Type B pancreatic cell (in vitro differentiated cells): ENCODE measurements around the gene SLTM. TPM values are rescaled to one million over a fixed set of nuclear protein-coding genes. Genes with fewer than 3 reads are reported as not detected.
A peak's percentile ranks its signal among the peaks of the same experiment; 100 is the strongest.

ENCODE experiments used
- DNase-seq: peaks from one replicate; pipeline ENCODE4 v3.0.0; 2021; ENCODE audit warnings: mixed read lengths; ENCODE audit not compliant: unreplicated experiment; ENCODE audit errors: extremely low spot score
- H3K27ac Mint-ChIP-seq: 2 replicates; pipeline ENCODE4 v1.8.0; 2021; ENCODE audit warnings: mild to moderate bottlenecking, mixed read lengths
- H3K27me3 Mint-ChIP-seq: 2 replicates; pipeline ENCODE4 v1.8.0; 2021; ENCODE audit warnings: mixed read lengths
- H3K36me3 Mint-ChIP-seq: 2 replicates; pipeline ENCODE4 v1.8.0; 2021; ENCODE audit warnings: mixed read lengths
- H3K4me1 Mint-ChIP-seq: one replicate; pipeline ENCODE4 v1.8.0; 2021; ENCODE audit warnings: mixed read lengths; ENCODE audit not compliant: unreplicated experiment
- H3K4me3 Mint-ChIP-seq: 2 replicates; pipeline ENCODE4 v1.8.0; 2021; ENCODE audit warnings: mild to moderate bottlenecking, mixed read lengths
- H3K9me3 Mint-ChIP-seq: 2 replicates; pipeline ENCODE4 v1.8.0; 2021; ENCODE audit warnings: mixed read lengths
- long read RNA-seq: library from polyadenylated mRNA; unstranded; transcript quantifications from one replicate; pipeline ENCODE4 v2.0.0, GENCODE V29; 2020
- total RNA-seq: library from RNA; stranded (reverse); gene quantifications from 2 replicates; pipeline ENCODE4 v1.2.1, GENCODE V29; 2021; ENCODE audit warnings: low replicate concordance
- TF ChIP-seq, protein P1 (sequence below): fragments of 200-600 bp; sonication (generic); conservative IDR thresholded peaks from 2 replicates; pipeline ENCODE4 v1.5.0; 2021; ENCODE audit warnings: antibody characterized with exemption, mild to moderate bottlenecking

SLTM gene
- 87.9 and 103 TPM in 2 replicates for total RNA-seq
- long read RNA-seq, transcript SLTM-201 (11 exons, 1,373 nt), result major isoform, 5 of 79 reads
- long read RNA-seq, partial matches to known transcripts, result 52 of 79 reads
- long read RNA-seq, other reads (novel, unspliced or antisense), result 20 of 79 reads

DNA sequence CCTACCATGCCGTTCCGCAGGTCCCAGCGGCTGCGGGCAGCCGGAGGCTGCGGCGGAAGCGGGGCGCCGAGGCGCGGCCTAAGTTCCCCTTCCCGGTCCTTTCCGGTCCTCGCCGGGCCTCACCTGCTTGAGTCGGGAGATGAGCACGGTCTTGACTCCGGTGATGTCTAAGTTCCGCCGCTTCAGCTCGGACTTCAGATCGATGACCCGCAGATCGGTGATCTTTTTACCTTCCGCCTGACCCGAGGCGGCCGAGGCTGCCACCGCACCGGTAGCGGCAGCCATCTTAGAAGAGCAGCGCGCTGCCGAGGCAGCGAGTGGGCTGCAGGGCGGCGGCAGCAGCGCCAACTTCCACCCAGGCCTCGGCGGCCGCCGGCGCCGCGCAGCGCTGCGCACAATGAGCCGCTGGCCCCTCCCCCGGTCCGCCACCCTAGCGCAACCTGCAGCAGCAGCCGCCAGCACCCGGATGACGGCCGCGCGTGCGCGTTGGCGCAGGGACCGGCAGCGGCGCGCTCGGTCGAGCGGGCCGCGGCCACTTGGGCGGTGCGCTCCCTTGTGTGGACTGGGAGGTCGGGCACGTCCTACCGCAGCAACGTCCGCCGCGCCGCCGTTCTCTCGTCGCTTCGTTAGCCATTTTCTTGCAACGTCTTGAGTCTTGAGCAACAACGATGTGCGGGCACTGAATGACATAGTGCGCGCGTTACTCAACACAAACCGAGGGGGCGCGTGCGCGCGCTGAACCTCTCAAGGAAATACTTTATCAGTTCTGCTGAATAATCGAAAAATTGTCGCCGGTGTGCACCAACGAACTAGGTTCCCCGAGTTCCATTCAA is at the start of gene SLTM:
Gene SLTM (minus strand): TSS at position 399 of the 833 bp plus-strand sequence. CDS start 114 bp downstream, at position 285.
- TF ChIP-seq, protein P1, sequence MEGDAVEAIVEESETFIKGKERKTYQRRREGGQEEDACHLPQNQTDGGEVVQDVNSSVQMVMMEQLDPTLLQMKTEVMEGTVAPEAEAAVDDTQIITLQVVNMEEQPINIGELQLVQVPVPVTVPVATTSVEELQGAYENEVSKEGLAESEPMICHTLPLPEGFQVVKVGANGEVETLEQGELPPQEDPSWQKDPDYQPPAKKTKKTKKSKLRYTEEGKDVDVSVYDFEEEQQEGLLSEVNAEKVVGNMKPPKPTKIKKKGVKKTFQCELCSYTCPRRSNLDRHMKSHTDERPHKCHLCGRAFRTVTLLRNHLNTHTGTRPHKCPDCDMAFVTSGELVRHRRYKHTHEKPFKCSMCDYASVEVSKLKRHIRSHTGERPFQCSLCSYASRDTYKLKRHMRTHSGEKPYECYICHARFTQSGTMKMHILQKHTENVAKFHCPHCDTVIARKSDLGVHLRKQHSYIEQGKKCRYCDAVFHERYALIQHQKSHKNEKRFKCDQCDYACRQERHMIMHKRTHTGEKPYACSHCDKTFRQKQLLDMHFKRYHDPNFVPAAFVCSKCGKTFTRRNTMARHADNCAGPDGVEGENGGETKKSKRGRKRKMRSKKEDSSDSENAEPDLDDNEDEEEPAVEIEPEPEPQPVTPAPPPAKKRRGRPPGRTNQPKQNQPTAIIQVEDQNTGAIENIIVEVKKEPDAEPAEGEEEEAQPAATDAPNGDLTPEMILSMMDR, result peak; percentile 56
- Mint-ChIP-seq H3K9me3 (no peaks in the 10 kb centered on the region), H3K36me3 (no peaks in the 10 kb centered on the region), H3K27me3 (no peaks in the 10 kb centered on the region), H3K27ac (peak within 1 kb of the TSS; percentile 99), H3K4me1 (peaks cover 12% of the 10 kb centered on the region), H3K4me3 (peak within 1 kb of the TSS; percentile 99)
- DNase-seq, result peak; percentile 95

DNA sequence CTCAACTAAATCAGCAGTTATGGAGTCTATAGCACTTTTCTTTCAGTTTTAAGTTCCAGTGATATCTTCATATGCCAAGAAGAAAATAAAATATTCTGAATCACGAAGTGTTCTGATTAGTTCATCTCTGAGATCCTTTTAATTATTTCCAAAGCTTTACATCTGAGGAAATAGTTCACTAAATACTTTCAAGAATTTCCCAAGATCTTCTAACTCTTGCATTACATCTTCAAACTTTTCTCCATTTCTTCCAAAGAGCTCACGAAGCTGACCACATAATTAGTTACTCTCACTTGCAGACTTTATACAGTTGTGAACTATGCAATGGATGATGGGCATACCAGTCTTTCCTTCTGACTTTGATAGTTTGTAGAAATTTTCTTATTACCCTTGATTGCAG is 49.8 kb upstream of the SLTM start:
- no peak for DNase-seq
- Mint-ChIP-seq H3K9me3 (no peaks in the 10 kb centered on the region), H3K36me3 (no peaks in the 10 kb centered on the region), H3K4me3 (no peak overlapping the region), H3K27me3 (peaks cover 23% of the 10 kb centered on the region), H3K4me1 (peaks cover 7% of the 10 kb centered on the region), H3K27ac (no peak overlapping the region)
- TF ChIP-seq, protein P1, result no peak

DNA sequence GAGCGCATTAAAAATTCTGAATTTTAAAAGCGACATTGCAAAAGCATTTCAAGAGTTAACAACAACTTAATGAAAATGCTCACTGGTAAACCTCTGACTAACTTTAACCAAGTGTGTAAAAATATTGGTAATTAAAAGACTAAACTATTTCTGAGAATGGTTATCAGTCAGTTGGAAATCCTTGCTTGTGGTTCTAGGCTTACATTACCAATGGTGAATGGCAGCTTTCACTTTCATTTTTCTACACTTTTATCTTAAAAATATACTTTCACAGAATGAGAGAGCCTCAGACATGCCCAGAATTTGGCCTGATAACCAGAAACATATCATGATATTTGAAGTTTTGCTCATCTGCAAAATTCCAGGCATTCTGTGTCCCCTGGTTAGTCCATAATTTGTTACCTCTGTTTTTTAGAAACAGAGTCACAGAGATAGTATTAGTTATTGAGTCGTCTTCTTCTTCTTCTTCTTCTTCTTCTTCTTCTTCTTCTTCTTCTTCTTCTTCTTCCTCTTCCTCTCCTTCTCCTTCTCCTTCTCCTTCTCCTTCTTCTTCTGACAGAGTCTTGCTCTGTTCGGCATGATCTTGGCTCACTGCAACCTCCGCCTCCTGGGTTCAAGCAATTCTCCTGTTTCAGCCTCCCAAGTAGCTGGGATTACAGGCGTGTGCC is 48.5 kb upstream of the SLTM start:
- Mint-ChIP-seq H3K9me3 (no peaks in the 10 kb centered on the region), H3K4me1 (no peaks in the 10 kb centered on the region), H3K27me3 (peaks cover 23% of the 10 kb centered on the region), H3K36me3 (no peaks in the 10 kb centered on the region), H3K4me3 (no peak overlapping the region), H3K27ac (no peak overlapping the region)
- TF ChIP-seq, protein P1, result no peak
- no peak for DNase-seq

DNA sequence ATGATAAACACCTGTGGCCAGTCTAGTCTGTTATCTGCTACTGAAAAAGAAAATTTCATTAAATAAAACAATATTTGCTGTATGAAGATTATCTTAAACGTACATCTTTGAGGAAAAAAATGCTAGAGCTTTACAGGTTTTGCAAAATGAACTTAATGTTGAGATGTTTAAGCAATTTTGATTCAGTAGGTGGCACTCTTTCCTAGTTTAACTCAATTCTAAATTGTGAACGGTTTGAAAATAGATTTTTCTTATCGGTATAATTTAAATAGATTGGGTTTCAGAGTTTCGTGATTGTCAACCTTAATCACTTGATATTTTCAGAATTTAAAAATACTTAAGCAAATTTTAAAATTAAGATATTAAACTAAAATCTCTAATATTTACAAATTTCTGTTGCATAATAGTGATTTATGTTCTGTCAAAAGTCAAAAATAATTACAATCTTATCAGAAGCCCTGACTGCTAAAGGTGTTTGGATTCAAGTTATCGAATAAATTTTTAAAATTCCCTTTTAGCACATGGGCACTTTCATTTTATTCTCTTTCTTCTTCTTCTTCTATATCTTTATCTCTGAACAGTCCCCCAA is 47.0 kb upstream of the SLTM start:
- H3K4me1 Mint-ChIP-seq, result no peaks in the 10 kb centered on the region

DNA sequence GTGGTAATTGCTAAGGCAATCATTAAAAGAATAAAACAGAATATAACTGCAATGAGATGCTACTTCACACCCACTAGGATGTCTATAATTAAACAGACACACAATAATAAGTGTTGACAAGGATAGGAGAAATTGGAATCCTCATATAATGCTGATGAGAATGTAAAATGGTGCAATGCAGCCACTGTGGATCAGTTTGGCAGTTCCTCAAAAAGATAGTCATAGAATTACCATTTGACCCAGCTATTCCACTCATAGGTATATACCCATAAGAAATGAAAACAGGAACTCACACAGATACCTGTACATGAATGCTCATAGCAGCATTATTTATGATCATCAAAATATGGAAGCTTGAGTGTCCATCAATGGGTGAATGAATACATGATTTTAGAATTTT is 44.4 kb upstream of the SLTM start:
- H3K4me3 Mint-ChIP-seq, result no peak overlapping the region
- TF ChIP-seq, protein P1, result no peak
- no peaks in the 10 kb centered on the region for H3K4me1 Mint-ChIP-seq
- H3K27ac Mint-ChIP-seq, result no peak overlapping the region
- H3K9me3 Mint-ChIP-seq, result no peaks in the 10 kb centered on the region
- no peak for DNase-seq
- no peaks in the 10 kb centered on the region for H3K36me3 Mint-ChIP-seq
- H3K27me3 Mint-ChIP-seq, result peaks cover 2% of the 10 kb centered on the region

More for the DNA sequence above, 47.0 kb upstream of the SLTM start:
- H3K27me3 Mint-ChIP-seq, result peaks cover 23% of the 10 kb centered on the region
- no peak overlapping the region for H3K4me3 Mint-ChIP-seq
- TF ChIP-seq, protein P1, result peak; percentile 75
- no peaks in the 10 kb centered on the region for H3K9me3 Mint-ChIP-seq
- no peak for DNase-seq
- H3K27ac Mint-ChIP-seq, result no peak overlapping the region
- no peaks in the 10 kb centered on the region for H3K36me3 Mint-ChIP-seq
